Tibial nerve (tissue), 4 donors: Measurements from ENCODE around the gene MRPL20.
"Not testable (repeated sequence)": the region's sequence is repeated elsewhere in the genome, so short reads cannot be mapped to it uniquely, and the experiment has no call there.

Experiments
- EP300 ChIP-seq, 2 donors: sonication (generic); formaldehyde crosslinking; IDR thresholded peaks; one replicate each; pipeline ENCODE4 v1.6.1; 2017; ENCODE audit warnings: antibody characterized with exemption in 2 of 2, mild to moderate bottlenecking in 1 of 2
- TF ChIP-seq, protein P1 (sequence below), 5 experiments: fragments of 200-600 bp in 3 of 5; fragments of 450-650 bp in 2 of 5; sonication (generic) in 3 of 5; IDR thresholded peaks; one replicate each; pipeline ENCODE4 v1.5.1; 2016 to 2019; ENCODE audit warnings: antibody characterized with exemption in 5 of 5, mild to moderate bottlenecking in 3 of 5, moderate library complexity in 2 of 5

DNA sequence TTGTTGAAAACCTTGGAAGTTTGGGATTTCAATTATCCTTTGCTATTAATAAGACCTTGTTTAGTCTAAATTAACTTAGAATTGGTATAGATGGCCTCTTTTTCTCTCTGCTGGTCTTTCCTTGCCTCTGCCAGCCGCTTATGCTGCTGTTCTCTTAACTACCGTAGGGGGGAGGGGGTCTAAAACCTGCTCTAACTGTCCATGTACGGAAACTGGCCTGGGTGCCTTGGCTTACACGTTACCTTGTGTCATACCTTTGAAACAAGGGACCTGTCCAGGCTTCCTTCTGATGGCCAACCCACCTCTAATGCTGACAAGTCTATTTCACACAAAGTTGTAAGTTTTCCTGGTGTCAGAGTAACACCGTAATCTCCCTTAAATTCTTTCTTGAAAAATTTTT lies 10.3 kb upstream of the MRPL20 start:
- TF ChIP-seq EP300 (IDR thresholded peaks at IDR 0.05), result not testable (repeated sequence)
- TF ChIP-seq, protein P1, sequence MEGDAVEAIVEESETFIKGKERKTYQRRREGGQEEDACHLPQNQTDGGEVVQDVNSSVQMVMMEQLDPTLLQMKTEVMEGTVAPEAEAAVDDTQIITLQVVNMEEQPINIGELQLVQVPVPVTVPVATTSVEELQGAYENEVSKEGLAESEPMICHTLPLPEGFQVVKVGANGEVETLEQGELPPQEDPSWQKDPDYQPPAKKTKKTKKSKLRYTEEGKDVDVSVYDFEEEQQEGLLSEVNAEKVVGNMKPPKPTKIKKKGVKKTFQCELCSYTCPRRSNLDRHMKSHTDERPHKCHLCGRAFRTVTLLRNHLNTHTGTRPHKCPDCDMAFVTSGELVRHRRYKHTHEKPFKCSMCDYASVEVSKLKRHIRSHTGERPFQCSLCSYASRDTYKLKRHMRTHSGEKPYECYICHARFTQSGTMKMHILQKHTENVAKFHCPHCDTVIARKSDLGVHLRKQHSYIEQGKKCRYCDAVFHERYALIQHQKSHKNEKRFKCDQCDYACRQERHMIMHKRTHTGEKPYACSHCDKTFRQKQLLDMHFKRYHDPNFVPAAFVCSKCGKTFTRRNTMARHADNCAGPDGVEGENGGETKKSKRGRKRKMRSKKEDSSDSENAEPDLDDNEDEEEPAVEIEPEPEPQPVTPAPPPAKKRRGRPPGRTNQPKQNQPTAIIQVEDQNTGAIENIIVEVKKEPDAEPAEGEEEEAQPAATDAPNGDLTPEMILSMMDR (IDR thresholded peaks at IDR 0.05), result not testable (repeated sequence)
